HL-60 (cell line): ENCODE data around the gene E4F1. TPM values are rescaled to one million over a fixed set of nuclear protein-coding genes. Genes with fewer than 3 reads are reported as not detected.
A peak's percentile ranks its signal among the peaks of the same experiment; 100 is the strongest.

Experiments used
- microRNA-seq: library from miRNA; unstranded; fragments of <30 nt; microRNA quantifications from one replicate; pipeline ENCODE4, GENCODE V29; 2018

Gene E4F1

Small RNA genes lying within 50 kb of the gene (microRNA-seq; reads per million reads assigned to microRNA genes)
- gene MIR3677 (22.3 reads per million, percentile 47 among the genes with 10 or more reads in this experiment), gene MIR4717 (not detected)
